Right lobe of liver (tissue), 6 donors: Measurements from ENCODE around the gene MMAB. TPM values are rescaled to one million over a fixed set of nuclear protein-coding genes. Genes with fewer than 3 reads are reported as not detected.

Source experiments
- ATAC-seq, 4 donors: fragments of 200-7000 bp; cut with Tn5 transposase; one replicate each; pipeline ENCODE4 v1.9.1; 2020; ENCODE audit warnings: mild to moderate bottlenecking in 4 of 4, moderate library complexity in 4 of 4
- DNase-seq, 3 donors: peaks; one replicate each; pipeline ENCODE4 v3.0.0-alpha.2; 2020
- H3K27ac ChIP-seq, 3 donors: fragments of 200-600 bp; one replicate each; pipeline ENCODE4 v1.8.0; 2022
- H3K27me3 ChIP-seq, 2 donors: fragments of 200-600 bp; one replicate each; pipeline ENCODE4 v1.8.0; 2022
- H3K36me3 ChIP-seq, 4 donors: fragments of 200-600 bp; sonication (generic) in 1 of 4; one replicate each; pipeline versions ENCODE4 v1.5.1 to v1.8.0; 2017 to 2022; ENCODE audit warnings: control low read depth in 1 of 4
- H3K4me1 ChIP-seq, 4 donors: fragments of 200-600 bp; sonication (generic) in 1 of 4; one replicate each; pipeline versions ENCODE4 v1.5.1 to v1.8.0; 2017 to 2022; ENCODE audit warnings: control low read depth in 1 of 4
- H3K4me3 ChIP-seq, 3 donors: fragments of 200-600 bp; one replicate each; pipeline ENCODE4 v1.8.0; 2022
- H3K9me3 ChIP-seq, 4 donors: fragments of 200-600 bp; sonication (generic) in 1 of 4; one replicate each; pipeline versions ENCODE4 v1.5.1 to v1.8.0; 2017 to 2022; ENCODE audit warnings: control low read depth in 1 of 4
- CTCF ChIP-seq, 4 donors: fragments of 200-600 bp in 3 of 4; fragments of 450-650 bp in 1 of 4; IDR thresholded peaks; one replicate each; pipeline versions ENCODE4 v1.5.1 to v1.8.0; 2016 to 2022; ENCODE audit warnings: antibody characterized with exemption in 4 of 4, mild to moderate bottlenecking in 2 of 4
- POLR2A ChIP-seq: fragments of 450-650 bp; IDR thresholded peaks from one replicate; pipeline ENCODE4 v1.6.1; 2017; ENCODE audit warnings: antibody characterized with exemption, mild to moderate bottlenecking
- WGBS: methylation state at CpG from one replicate; pipeline ENCODE4 v1.1.6; 2018; ENCODE audit warnings: low coverage, low lambda C conversion rate; ENCODE audit not compliant: insufficient coverage; ENCODE audit errors: missing lambda C conversion rate; 5-methylcytosine and 5-hydroxymethylcytosine counted together
- intact Hi-C, 2 donors: fragments of 100-400 bp; cut with DNase I; formaldehyde crosslinking; loops; one replicate each; pipeline versions ENCODE4 v1.11.2 to v1.14.1; 2022
- total RNA-seq, 6 experiments: library from RNA; depleted of rRNA in 2 of 6; stranded (reverse); fragments of >200 nt in 2 of 6; fragmentation: NEBNext Ultra II Directional in 3 of 6; extraction: Animal tissue kit (Norgen Biotek cat#: 25700) in 3 of 6; gene quantifications; one replicate each; pipeline versions ENCODE4 v1.1.0 to v1.2.4, GENCODE V29; 2016 to 2023
- donor health status: DM: no; HTN: yes; CAD: no.
- donor health status: DM: no; HTN: no; CAD: no.
- donor health status: DM: no; HTN: no; CAD: no.
- donor health status: DM: no; HTN: yes; CAD: no.
- donor health status: DM: no; HTN: yes; CAD: no.

MMAB gene
- total RNA-seq, 6 experiments from 2014 or later: 42.6 to 99.8 (median 65.2) TPM

- ATAC-seq (no peak), DNase-seq (no peak)
- WGBS: 82% methylated on average over 3 of the region's 24 CpGs
- Histone ChIP-seq H3K36me3 (peaks cover 0 to 15% (median 4%) of the 10 kb centered on the region in 4 donors), H3K9me3 (no peaks in the 10 kb centered on the region), H3K4me3 (no peak overlapping the region), H3K27me3 (no peaks in the 10 kb centered on the region), H3K4me1 (no peaks in the 10 kb centered on the region), H3K27ac (no peak overlapping the region)
- intact Hi-C loops: no loop called here
- no peak for TF ChIP-seq POLR2A
- no peak for TF ChIP-seq CTCF (IDR thresholded peaks at IDR 0.05)
Measured at GRCh38 chr12:109532721-109533486, 40.4 kb downstream of the MMAB start.

DNA sequence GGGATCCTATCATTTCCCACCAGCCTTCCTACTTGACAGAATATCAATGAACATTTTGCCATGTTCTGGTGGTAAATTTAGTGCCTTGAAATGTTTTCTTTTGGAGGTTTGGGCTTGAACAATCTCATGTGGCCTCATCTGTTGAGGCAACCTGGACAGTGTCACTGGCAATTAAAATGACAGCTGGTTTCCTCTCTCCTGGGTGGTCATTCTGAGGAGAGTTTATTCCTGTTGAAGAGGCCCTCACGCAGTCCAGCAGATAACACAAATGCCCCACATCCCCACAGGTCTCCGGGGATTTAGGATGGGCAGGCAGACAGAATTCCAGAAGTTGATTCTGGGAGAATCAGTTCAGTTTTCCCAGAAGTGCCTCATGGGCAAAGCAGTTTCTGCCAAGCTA, 41.9 kb downstream of the MMAB start:
- Histone ChIP-seq H3K4me3 (no peak overlapping the region), H3K9me3 (no peaks in the 10 kb centered on the region), H3K36me3 (peaks cover 0 to 26% (median 4%) of the 10 kb centered on the region in 4 donors), H3K4me1 (no peaks in the 10 kb centered on the region), H3K27ac (no peak overlapping the region), H3K27me3 (no peaks in the 10 kb centered on the region)
- DNase-seq (no peak), ATAC-seq (no peak)
- TF ChIP-seq CTCF (IDR thresholded peaks at IDR 0.05) (no peak), POLR2A (no peak)
- intact Hi-C loops: no loop called here
- WGBS: no CpG with 5 or more reads among the region's 2 CpGs

DNA sequence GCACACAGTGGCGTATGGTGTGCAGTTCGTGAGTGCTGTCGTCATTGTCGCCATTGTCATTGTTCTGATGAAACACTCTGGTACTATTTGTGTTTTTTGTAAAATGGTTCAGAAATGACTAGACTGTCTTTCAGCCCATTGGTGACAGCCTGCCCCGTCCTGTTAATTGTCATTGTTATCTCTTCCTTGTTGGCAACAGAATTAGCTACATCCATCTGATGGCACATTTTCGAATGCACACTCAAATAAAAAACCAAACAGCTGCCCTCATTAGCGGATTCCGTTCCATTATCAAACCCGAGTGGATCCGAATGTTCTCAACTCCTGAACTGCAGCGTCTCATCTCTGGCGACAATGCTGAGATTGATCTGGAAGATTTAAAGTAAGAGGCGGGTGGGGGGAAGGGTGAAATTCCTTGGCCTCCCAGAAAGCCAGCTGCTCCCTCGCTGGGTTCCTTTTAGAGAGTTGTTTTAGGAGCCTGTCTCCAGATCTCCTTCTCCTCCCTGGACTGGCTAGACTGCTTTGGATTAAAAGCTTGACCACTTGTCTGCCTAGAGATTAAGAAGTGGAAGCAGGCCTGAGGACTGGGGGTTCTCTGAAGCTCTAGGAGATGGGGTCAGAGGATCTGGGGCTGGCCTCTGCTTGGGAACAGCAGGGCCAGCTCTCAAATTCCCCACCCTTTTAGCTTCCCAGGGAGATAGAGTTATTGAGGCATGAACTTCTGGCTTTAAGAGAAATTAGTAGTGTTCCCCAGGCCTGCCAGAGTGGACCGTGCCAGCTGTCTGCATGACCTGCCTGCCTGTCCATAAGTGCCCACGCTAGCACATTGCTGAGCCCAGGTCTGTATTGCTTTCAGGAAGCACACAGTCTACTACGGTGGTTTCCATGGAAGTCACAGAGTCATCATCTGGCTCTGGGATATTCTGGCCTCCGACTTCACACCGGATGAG, 43.3 kb downstream of the MMAB start:
- no peak overlapping the region for H3K4me3 ChIP-seq
- DNase-seq (no peak), ATAC-seq (no peak)
- intact Hi-C loops: loop anchor here (10.0 kb wide), 2 partner anchors 65 to 245 kb away; no protein-coding TSS in a partner anchor
- TF ChIP-seq CTCF (IDR thresholded peaks at IDR 0.05): no peak
- TF ChIP-seq POLR2A: no peak
- H3K27me3 ChIP-seq: no peaks in the 10 kb centered on the region
- 68% methylated on average over 15 of the region's 19 CpGs for WGBS
- H3K4me1 ChIP-seq: no peaks in the 10 kb centered on the region
- no peaks in the 10 kb centered on the region for H3K9me3 ChIP-seq
- H3K36me3 ChIP-seq: peaks cover 0 to 41% (median 6%) of the 10 kb centered on the region in 4 donors
- no peak overlapping the region for H3K27ac ChIP-seq

GRCh38 chr12:109527489-109528123, 45.7 kb downstream of the MMAB start:
- TF ChIP-seq POLR2A (no peak), CTCF (IDR thresholded peaks at IDR 0.05) (no peak)
- no peak for ATAC-seq
- 67% methylated on average over 5 of the region's 8 CpGs for WGBS

More at GRCh38 chr12:109527489-109528123, 45.7 kb downstream of the MMAB start:
- Histone ChIP-seq H3K36me3 (peaks cover 0 to 61% (median 12%) of the 10 kb centered on the region in 4 donors), H3K27me3 (no peaks in the 10 kb centered on the region), H3K27ac (no peak overlapping the region), H3K4me3 (no peak overlapping the region), H3K9me3 (no peaks in the 10 kb centered on the region), H3K4me1 (no peaks in the 10 kb centered on the region)
- no peak for DNase-seq
- intact Hi-C loops: loop anchor here (10.0 kb wide), 2 partner anchors 67 to 247 kb away; no protein-coding TSS in a partner anchor
